Adipose tissue (tissue), 3 donors: ENCODE measurements around the gene ABHD2. TPM values are rescaled to one million over a fixed set of nuclear protein-coding genes. Genes with fewer than 3 reads are reported as not detected.
"Not testable (repeated sequence)": the region's sequence is repeated elsewhere in the genome, so short reads cannot be mapped to it uniquely, and the experiment has no call there.

Source experiments
- H3K27ac ChIP-seq: one replicate; pipeline ENCODE4 v1.5.1; 2013; ENCODE audit warnings: low read depth, low read length
- WGBS, 3 donors: extraction: QIAGEN DNeasy Blood & Tissue Kit; methylation state at CpG; one replicate each; pipeline ENCODE4 v1.1.7; 2013; 5-methylcytosine and 5-hydroxymethylcytosine counted together
- polyA plus RNA-seq, 3 donors: library from polyadenylated mRNA; stranded (reverse); fragments of 200-250 nt; gene quantifications; one replicate each; pipeline ENCODE4 v1.2.3, GENCODE V29; 2013
- donor health status: healthy with polysubstance abuse.
- donor health status: Bipolar disorder and iron deficiency.
- donor health status: healthy.

Gene ABHD2
- polyA plus RNA-seq, 3 donors: 4.7 to 28.5 (median 13.4) TPM

DNA sequence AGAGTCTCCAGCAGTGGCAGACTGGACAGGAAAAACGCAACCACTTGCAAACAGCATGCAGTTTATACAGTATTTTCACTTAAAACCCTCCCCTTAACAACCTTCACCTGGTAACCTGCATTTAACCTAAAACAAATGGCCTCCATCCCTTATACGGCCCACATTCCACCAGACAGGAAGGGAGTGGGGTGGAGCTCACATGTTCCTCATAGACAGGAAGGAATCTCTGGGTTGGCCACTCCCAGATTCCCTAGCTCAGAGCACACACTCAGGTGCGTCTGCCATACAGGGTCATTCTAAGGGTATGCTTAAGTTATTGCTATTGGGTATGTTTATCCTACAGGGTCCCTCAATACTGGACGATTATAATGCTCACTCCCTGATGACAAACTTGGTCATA, 16.8 kb upstream of the ABHD2 start:
- no peak overlapping the region for H3K27ac ChIP-seq
- WGBS, 3 donors: 58 to 66% (median 64%) methylated on average over 4 of the region's 4 CpGs

- no peak overlapping the region for H3K27ac ChIP-seq
Observed at GRCh38 chr15:89072277-89072869, 15.9 kb upstream of the ABHD2 start.

DNA sequence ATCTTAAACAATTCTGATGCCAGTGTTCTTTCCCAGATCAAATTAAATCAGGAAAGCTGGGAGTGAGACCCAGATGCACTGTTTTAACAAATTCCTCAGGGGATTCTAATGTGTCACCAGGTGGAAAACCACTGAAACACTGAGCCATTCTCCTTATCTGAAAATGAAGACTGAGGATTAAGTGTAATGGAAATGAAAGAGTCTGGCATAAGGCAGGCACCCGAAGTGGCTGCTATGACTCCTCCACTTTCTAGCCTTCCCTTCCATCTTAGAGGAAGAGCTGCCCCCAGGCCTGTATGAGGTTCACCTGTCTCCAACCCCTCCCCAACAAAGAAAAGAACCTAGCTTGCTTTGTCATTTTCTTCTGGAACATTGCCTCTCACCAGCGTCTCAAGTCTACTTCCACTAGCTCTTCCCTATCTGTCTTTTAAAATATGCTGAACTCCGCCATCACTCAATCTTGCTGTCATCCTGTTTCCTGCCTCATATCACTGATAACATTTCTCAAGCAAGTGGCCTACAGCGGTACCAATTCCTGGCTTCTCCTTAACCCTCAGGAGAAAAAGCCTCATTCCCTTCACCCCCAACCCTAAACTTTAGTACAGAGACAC, 13.7 kb upstream of the ABHD2 start:
- no peak overlapping the region for H3K27ac ChIP-seq
- 48 to 71% (median 63%) methylated on average over 4 of the region's 4 CpGs for WGBS, 3 donors

More at GRCh38 chr15:89072277-89072869, 15.9 kb upstream of the ABHD2 start:
- 63 to 77% (median 75%) methylated on average over 3 of the region's 3 CpGs for WGBS, 3 donors

GRCh38 chr15:89075101-89075640, 13.1 kb upstream of the ABHD2 start:
- 74 to 91% (median 84%) methylated on average over 4 of the region's 4 CpGs for WGBS, 3 donors
- no peak overlapping the region for H3K27ac ChIP-seq

- WGBS, 3 donors: 37 to 57% (median 48%) methylated on average over 4 of the region's 4 CpGs
- H3K27ac ChIP-seq: no peak overlapping the region
Observed at GRCh38 chr15:89075846-89076245, 12.4 kb upstream of the ABHD2 start.

DNA sequence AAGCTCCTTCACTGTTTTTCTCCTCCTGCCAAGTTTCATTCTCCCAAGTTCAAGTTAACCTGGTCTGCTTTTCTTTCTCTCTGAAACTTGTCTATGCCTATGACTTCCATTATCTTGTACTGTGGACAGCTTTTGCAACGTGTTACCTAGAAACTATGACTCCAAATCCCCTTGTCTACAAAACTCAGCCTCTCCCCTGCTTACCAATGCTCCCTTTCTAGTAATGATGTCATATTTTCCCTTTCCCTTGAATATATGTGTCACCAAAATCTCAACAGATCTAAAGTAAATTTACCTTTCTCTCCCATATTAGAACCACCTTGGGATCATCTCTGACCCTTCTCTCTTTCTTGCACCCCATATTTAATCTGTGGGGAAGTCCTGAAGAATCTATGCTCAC, 10.5 kb upstream of the ABHD2 start:
- 39 to 53% (median 47%) methylated on average over 1 of the region's 1 CpG for WGBS, 3 donors
- H3K27ac ChIP-seq: no peak overlapping the region

GRCh38 chr15:89078851-89079810, 9.1 kb upstream of the ABHD2 start:
- H3K27ac ChIP-seq: no peak overlapping the region

DNA sequence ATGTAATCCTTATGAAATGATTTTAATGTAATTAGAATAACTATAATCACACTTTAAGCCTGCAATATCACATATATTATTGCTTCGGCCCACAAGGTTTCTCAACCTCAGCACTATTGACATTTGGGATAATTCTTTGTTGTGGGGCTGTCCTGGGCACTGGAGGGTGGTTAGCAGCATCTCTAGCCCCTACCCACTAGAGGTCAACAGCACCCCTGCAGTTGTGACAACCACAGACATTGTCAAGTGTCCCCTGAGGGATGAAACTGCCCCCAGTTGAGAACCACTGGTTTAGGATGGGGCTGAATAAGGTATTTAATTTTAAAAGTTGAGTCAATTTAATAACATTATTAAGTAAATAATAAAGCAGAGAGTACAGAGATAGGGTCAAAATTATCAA, 6.4 kb upstream of the ABHD2 start:
- H3K27ac ChIP-seq: no peak overlapping the region
- WGBS, 3 donors: 90 to 100% (median 100%) methylated on average over 1 of the region's 1 CpG

More at GRCh38 chr15:89078851-89079810, 9.1 kb upstream of the ABHD2 start:
- WGBS, 3 donors: 91 to 97% (median 92%) methylated on average over 5 of the region's 5 CpGs

GRCh38 chr15:89083246-89083645, 5.0 kb upstream of the ABHD2 start:
- 98 to 99% (median 98%) methylated on average over 6 of the region's 6 CpGs for WGBS, 3 donors
- no peak overlapping the region for H3K27ac ChIP-seq

GRCh38 chr15:89085289-89085926, 2.8 kb upstream of the ABHD2 start:
- H3K27ac ChIP-seq: no peak overlapping the region
- 52 to 78% (median 61%) methylated on average over 4 of the region's 4 CpGs for WGBS, 3 donors

- H3K27ac ChIP-seq: not testable (repeated sequence)
- 42 to 56% (median 55%) methylated on average over 1 of the region's 1 CpG for WGBS, 3 donors
Observed at GRCh38 chr15:89085933-89086332, 2.3 kb upstream of the ABHD2 start.

- not testable (repeated sequence) for H3K27ac ChIP-seq
- 97 to 99% (median 98%) methylated on average over 5 of the region's 5 CpGs for WGBS, 3 donors
Observed at GRCh38 chr15:89086390-89086789, 1.9 kb upstream of the ABHD2 start.

DNA sequence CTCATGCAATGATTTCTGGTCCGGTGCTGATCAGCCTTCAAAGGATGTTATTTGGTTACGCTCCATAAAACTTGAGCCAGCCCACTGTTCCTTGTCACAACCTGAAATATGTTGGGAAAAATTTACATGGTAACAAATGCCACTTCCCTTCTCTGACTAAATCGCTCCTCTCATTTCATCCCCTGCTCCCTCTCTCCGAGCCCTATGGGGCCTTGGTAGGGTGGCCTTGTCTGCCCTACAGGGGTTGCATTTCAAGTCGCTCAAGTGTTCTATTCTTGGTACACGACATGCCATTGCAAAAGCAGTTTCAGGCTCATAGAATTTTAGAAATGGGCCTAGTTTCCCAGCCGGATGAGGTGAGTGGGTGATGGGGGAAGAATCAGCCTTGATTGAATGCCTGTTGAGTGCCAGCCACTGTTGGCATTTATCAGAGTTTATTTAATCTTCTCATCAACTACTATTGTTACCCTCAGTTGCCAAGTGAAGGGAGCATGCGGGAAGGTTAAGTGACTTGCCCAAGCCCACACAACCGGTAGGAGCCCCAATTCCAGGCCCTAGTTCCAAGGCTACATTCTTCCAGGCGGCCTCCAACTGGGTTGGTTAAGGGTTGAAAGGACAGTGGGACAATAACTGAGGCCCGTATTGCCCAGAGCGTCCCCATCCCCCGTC, 961 bp upstream of the ABHD2 start:
- peak overlapping the region; percentile 9 for H3K27ac ChIP-seq
- 63 to 68% (median 66%) methylated on average over 13 of the region's 13 CpGs for WGBS, 3 donors

- H3K27ac ChIP-seq: no peak overlapping the region
- WGBS, 3 donors: 2 to 5% (median 4%) methylated on average over 38 to 44 of the region's 44 CpGs
Observed at GRCh38 chr15:89088605-89089315, 504 bp downstream of the ABHD2 start.

GRCh38 chr15:89089316-89090230, 1.3 kb downstream of the ABHD2 start:
- WGBS, 3 donors: 35 to 81% (median 80%) methylated on average over 5 of the region's 5 CpGs
- H3K27ac ChIP-seq: no peak overlapping the region

DNA sequence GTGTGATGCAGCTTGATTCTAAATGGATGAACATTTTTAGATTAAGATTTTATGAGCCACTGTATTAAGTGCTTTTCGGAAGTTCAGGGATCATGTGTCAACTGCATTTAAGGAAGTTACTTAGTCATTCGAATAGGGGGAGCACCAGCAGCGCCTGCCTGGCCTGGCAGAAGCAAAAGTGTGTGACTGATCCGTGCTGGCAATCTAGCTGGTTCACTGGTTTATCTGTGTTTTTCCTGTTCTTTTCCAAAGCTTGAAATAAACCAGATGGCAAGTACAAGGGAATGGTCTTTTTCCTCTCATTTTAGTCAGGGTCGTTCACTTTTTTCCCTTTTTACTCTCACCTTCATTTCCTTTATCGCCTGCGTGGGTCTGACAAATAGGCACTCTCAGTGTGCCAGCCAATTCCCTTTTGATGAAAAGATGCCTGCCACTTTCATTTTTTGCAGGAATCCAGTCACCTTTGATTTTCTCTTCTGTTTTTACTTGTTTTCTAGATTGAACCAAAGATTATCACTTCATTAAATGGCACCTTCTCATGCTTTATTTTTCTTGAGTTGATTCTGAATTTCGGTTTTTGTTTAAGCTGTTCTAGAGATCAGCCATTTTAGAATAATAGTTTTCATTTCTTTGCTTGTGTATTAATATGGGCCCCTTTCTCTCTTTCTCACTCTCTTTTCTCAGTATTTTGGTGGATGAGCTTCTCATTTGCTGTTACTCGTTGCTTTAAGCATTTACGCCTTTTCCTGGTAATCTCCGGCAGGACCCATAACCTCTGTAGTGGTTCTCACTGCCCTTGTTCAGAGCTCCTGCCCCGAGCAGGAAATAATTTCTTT, 2.8 kb downstream of the ABHD2 start:
- no peak overlapping the region for H3K27ac ChIP-seq
- WGBS, 3 donors: 16 to 31% (median 24%) methylated on average over 12 of the region's 12 CpGs
